Breast epithelium (tissue), 4 donors: ENCODE data around the gene TBC1D10B. TPM values are rescaled to one million over a fixed set of nuclear protein-coding genes. Genes with fewer than 3 reads are reported as not detected.

ENCODE experiments used
- DNase-seq, 2 donors: peaks; one replicate each; pipeline ENCODE4 v3.0.0-alpha.2; 2019; ENCODE audit warnings: low spot score in 2 of 2
- H3K27ac ChIP-seq, 2 donors: fragments of 200-600 bp; sonication (generic) in 1 of 2; one replicate each; pipeline ENCODE4 v1.5.1; 2016 to 2019; ENCODE audit warnings: mild to moderate bottlenecking in 1 of 2
- H3K27me3 ChIP-seq, 2 donors: fragments of 200-600 bp; sonication (generic) in 1 of 2; one replicate each; pipeline versions ENCODE4 v1.5.1 to v1.6.0; 2017 to 2019; ENCODE audit warnings: control low read depth in 1 of 2, mild to moderate bottlenecking in 1 of 2
- H3K36me3 ChIP-seq: fragments of 200-600 bp; one replicate; pipeline ENCODE4 v1.5.1; 2019
- H3K4me1 ChIP-seq, 2 donors: fragments of 200-600 bp; sonication (generic); one replicate each; pipeline ENCODE4 v1.5.1; 2016 to 2019; ENCODE audit warnings: control low read depth in 1 of 2
- H3K4me3 ChIP-seq, 3 donors: fragments of 200-600 bp; sonication (generic); 1 replicate in 2 of 3; 2 replicates in 1 of 3; pipeline ENCODE4 v1.5.1; 2016 to 2019; ENCODE audit warnings: mild to moderate bottlenecking in 3 of 3, moderate library complexity in 2 of 3
- H3K9me3 ChIP-seq, 2 donors: fragments of 200-600 bp; sonication (generic) in 1 of 2; one replicate each; pipeline ENCODE4 v1.5.1; 2016 to 2019; ENCODE audit warnings: control low read depth in 1 of 2
- POLR2A ChIP-seq: fragments of 450-650 bp; IDR thresholded peaks from one replicate; pipeline ENCODE4 v1.6.1; 2016; ENCODE audit warnings: antibody characterized with exemption, mild to moderate bottlenecking, moderate library complexity
- POLR2AphosphoS5 ChIP-seq, 3 donors: sonication (generic); formaldehyde crosslinking; IDR thresholded peaks; one replicate each; pipeline ENCODE4 v1.6.1; 2017; ENCODE audit warnings: antibody characterized with exemption in 3 of 3
- intact Hi-C: fragments of 100-400 bp; cut with DNase I; formaldehyde crosslinking; loops from one replicate; pipeline ENCODE4 v1.15.1; 2023; ENCODE audit warnings: low total_unique reads
- total RNA-seq, 3 donors: library from RNA; depleted of rRNA; stranded (reverse); fragments of >200 nt; gene quantifications; one replicate each; pipeline ENCODE4 v1.1.0, GENCODE V29; 2016
- TF ChIP-seq, protein P1 (sequence below), 3 donors: fragments of 450-650 bp; IDR thresholded peaks; one replicate each; pipeline ENCODE4 v1.5.1; 2016 to 2017; ENCODE audit warnings: antibody characterized with exemption in 3 of 3, mild to moderate bottlenecking in 3 of 3, moderate library complexity in 3 of 3

The TBC1D10B gene
- total RNA-seq, 3 donors from 2014 or later = 19.0 to 22.2 (median 21.0) TPM

GRCh38 chr16:30368122-30368791 lies 2.0 kb downstream of the TBC1D10B start:
- Histone ChIP-seq H3K9me3 (no peaks in the 10 kb centered on the region), H3K4me1 (peaks cover 0 to 18% of the 10 kb centered on the region in 2 donors), H3K27me3 (no peaks in the 10 kb centered on the region), H3K36me3 (no peaks in the 10 kb centered on the region), H3K4me3 (peak overlapping the region; percentile 87 to 98 (median 88)), H3K27ac (peak overlapping the region; percentile 75 to 97)
- intact Hi-C loops = no loop called here
- DNase-seq = no peak
- TF ChIP-seq POLR2AphosphoS5 (IDR thresholded peaks at IDR 0.05) = no peak
- TF ChIP-seq, protein P1, sequence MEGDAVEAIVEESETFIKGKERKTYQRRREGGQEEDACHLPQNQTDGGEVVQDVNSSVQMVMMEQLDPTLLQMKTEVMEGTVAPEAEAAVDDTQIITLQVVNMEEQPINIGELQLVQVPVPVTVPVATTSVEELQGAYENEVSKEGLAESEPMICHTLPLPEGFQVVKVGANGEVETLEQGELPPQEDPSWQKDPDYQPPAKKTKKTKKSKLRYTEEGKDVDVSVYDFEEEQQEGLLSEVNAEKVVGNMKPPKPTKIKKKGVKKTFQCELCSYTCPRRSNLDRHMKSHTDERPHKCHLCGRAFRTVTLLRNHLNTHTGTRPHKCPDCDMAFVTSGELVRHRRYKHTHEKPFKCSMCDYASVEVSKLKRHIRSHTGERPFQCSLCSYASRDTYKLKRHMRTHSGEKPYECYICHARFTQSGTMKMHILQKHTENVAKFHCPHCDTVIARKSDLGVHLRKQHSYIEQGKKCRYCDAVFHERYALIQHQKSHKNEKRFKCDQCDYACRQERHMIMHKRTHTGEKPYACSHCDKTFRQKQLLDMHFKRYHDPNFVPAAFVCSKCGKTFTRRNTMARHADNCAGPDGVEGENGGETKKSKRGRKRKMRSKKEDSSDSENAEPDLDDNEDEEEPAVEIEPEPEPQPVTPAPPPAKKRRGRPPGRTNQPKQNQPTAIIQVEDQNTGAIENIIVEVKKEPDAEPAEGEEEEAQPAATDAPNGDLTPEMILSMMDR (IDR thresholded peaks at IDR 0.05) = no peak
- TF ChIP-seq POLR2A = no peak

DNA sequence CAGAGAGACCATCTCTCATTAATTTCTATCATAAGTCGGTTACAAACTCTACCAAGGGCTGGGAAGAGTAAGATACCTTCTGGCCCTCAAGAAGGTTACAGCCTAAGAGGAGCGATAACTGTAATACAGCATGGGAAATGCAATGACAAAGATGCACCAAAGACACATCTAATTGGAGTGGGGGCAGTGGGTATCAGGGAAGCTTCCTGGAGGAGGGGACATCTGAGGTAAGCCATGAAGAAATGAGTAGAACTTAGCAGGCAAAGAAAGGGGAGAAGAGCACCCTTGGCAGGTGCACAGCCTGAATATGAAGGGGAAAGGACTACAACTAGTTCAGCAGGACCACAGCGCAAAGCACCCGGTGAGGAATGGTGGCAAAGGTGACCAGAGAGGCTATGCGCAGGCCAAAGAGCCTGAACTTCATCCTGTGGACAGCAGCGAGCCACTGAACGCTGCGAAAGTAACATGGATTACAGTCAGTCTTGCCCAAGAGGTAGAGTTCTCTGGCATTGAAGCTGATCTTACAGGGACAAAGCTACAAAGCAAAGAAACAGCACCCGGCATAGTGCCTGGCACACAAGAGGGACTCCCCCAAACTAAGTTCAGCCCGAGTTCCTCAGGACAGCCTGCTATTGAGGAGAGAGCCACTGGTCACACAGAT lies 2.8 kb downstream of the TBC1D10B start:
- Histone ChIP-seq H3K36me3 (no peaks in the 10 kb centered on the region), H3K27ac (peak overlapping the region; percentile 75 to 97), H3K4me1 (peaks cover 0 to 18% of the 10 kb centered on the region in 2 donors), H3K27me3 (no peaks in the 10 kb centered on the region), H3K9me3 (no peaks in the 10 kb centered on the region), H3K4me3 (peak overlapping the region; percentile 87 to 98 (median 88))
- intact Hi-C loops = no loop called here
- DNase-seq = no peak
- TF ChIP-seq, protein P1 (IDR thresholded peaks at IDR 0.05) = no peak
- TF ChIP-seq POLR2AphosphoS5 (IDR thresholded peaks at IDR 0.05) = no peak
- TF ChIP-seq POLR2A = no peak

- Histone ChIP-seq H3K27ac (no peak overlapping the region), H3K9me3 (no peaks in the 10 kb centered on the region), H3K27me3 (no peaks in the 10 kb centered on the region), H3K4me3 (peak overlapping the region in 1 of 3 donors; percentile 98), H3K4me1 (peaks cover 0 to 18% of the 10 kb centered on the region in 2 donors), H3K36me3 (no peaks in the 10 kb centered on the region)
- intact Hi-C loops = no loop called here
- DNase-seq = no peak
- no peak for TF ChIP-seq POLR2A
- no peak for TF ChIP-seq POLR2AphosphoS5 (IDR thresholded peaks at IDR 0.05)
- TF ChIP-seq, protein P1 (IDR thresholded peaks at IDR 0.05) = no peak
Measured at GRCh38 chr16:30366511-30366910, 3.8 kb downstream of the TBC1D10B start.

- Histone ChIP-seq H3K4me1 (peaks cover 0 to 18% of the 10 kb centered on the region in 2 donors), H3K9me3 (no peaks in the 10 kb centered on the region), H3K27ac (no peak overlapping the region), H3K27me3 (no peaks in the 10 kb centered on the region), H3K36me3 (no peaks in the 10 kb centered on the region), H3K4me3 (no peak overlapping the region)
- no peak for TF ChIP-seq POLR2AphosphoS5 (IDR thresholded peaks at IDR 0.05)
- no peak for TF ChIP-seq POLR2A
- TF ChIP-seq, protein P1 (IDR thresholded peaks at IDR 0.05) = no peak
- no peak for DNase-seq
- intact Hi-C loops = no loop called here
Measured at GRCh38 chr16:30365200-30365599, 5.1 kb downstream of the TBC1D10B start.

- peaks cover 4% of the 10 kb centered on the region for H3K36me3 ChIP-seq
Measured at GRCh38 chr16:30361180-30361579, 9.1 kb downstream of the TBC1D10B start.

More at GRCh38 chr16:30361180-30361579, 9.1 kb downstream of the TBC1D10B start:
- Histone ChIP-seq H3K4me3 (no peak overlapping the region), H3K27ac (no peak overlapping the region), H3K27me3 (no peaks in the 10 kb centered on the region), H3K4me1 (peaks cover 0 to 5% of the 10 kb centered on the region in 2 donors), H3K9me3 (no peaks in the 10 kb centered on the region)
- TF ChIP-seq, protein P1 (IDR thresholded peaks at IDR 0.05) = no peak
- TF ChIP-seq POLR2A (no peak), POLR2AphosphoS5 (IDR thresholded peaks at IDR 0.05) (no peak)
- intact Hi-C loops = no loop called here
- no peak for DNase-seq
